Epithelial cell of prostate (primary cell): ENCODE measurements around the gene ZNF570.

ENCODE experiments used
- DNase-seq: peaks from one replicate; pipeline ENCODE4 v3.0.0-alpha.2; 2011; ENCODE audit warnings: low read depth, low spot score
- H3K27ac ChIP-seq: fragments of 450-650 bp; 2 replicates; pipeline ENCODE4 v1.5.1; 2017; ENCODE audit warnings: mild to moderate bottlenecking

Gene ZNF570

GRCh38 chr19:37468961-37469777 is at the start of gene ZNF570:
TSS of gene ZNF570 (plus strand) at chr19:37469356. CDS start at chr19:37470355, 999 bp downstream.
- DNase-seq, result no peak
- H3K27ac ChIP-seq, result peak within 1 kb of the TSS; percentile 53

- no peak for DNase-seq
- H3K27ac ChIP-seq, result no peak overlapping the region
Observed at GRCh38 chr19:37452500-37453245, 16.5 kb upstream of the ZNF570 start.

GRCh38 chr19:37466277-37466797 is 2.8 kb upstream of the ZNF570 start:
- DNase-seq, result no peak
- H3K27ac ChIP-seq, result peak overlapping the region; percentile 56

- peak within 1 kb of the TSS; percentile 56 for H3K27ac ChIP-seq
- peak; percentile 87 for DNase-seq
Observed at GRCh38 chr19:37466798-37467607, 2.2 kb upstream of the ZNF570 start, which contains the start of gene ZNF569. TSS of gene ZNF569 (minus strand) at chr19:37467444. CDS start at chr19:37444921, 22,523 bp downstream.

GRCh38 chr19:37467608-37468090 is 1.5 kb upstream of the ZNF570 start:
- no peak for DNase-seq
- peak overlapping the region; percentile 56 for H3K27ac ChIP-seq

GRCh38 chr19:37470216-37470615 is 1.1 kb downstream of the ZNF570 start:
- H3K27ac ChIP-seq, result no peak overlapping the region
- no peak for DNase-seq

GRCh38 chr19:37472165-37472564 is 3.0 kb downstream of the ZNF570 start:
- no peak for DNase-seq
- no peak overlapping the region for H3K27ac ChIP-seq

- DNase-seq, result no peak
- H3K27ac ChIP-seq, result no peak overlapping the region
Observed at GRCh38 chr19:37484406-37485168, 15.4 kb downstream of the ZNF570 start.

GRCh38 chr19:37492213-37492612 is 23.1 kb downstream of the ZNF570 start:
- DNase-seq, result no peak
- H3K27ac ChIP-seq, result no peak overlapping the region

- DNase-seq, result no peak
- H3K27ac ChIP-seq, result peak overlapping the region; percentile 93
Observed at GRCh38 chr19:37505958-37506386, 36.8 kb downstream of the ZNF570 start.

- peak; percentile 57 for DNase-seq
- H3K27ac ChIP-seq, result peak within 1 kb of the TSS; percentile 93
Observed at GRCh38 chr19:37506387-37507166, 37.4 kb downstream of the ZNF570 start, which contains the start of gene ZNF793. TSS of gene ZNF793 (plus strand) at chr19:37506939. CDS start at chr19:37523440, 16,501 bp downstream.

- DNase-seq, result no peak
- peak overlapping the region; percentile 93 for H3K27ac ChIP-seq
Observed at GRCh38 chr19:37507167-37507464, 38.0 kb downstream of the ZNF570 start.

GRCh38 chr19:37511186-37511585 is 42.0 kb downstream of the ZNF570 start:
- DNase-seq, result no peak

GRCh38 chr19:37511821-37512220 is 42.7 kb downstream of the ZNF570 start:
- no peak for DNase-seq
- H3K27ac ChIP-seq, result no peak overlapping the region

More at GRCh38 chr19:37511186-37511585, 42.0 kb downstream of the ZNF570 start:
- H3K27ac ChIP-seq, result no peak overlapping the region

GRCh38 chr19:37513397-37513796 is 44.2 kb downstream of the ZNF570 start:
- H3K27ac ChIP-seq, result no peak overlapping the region
- no peak for DNase-seq

- H3K27ac ChIP-seq, result no peak overlapping the region
- DNase-seq, result peak; percentile 57
Observed at GRCh38 chr19:37519890-37520289, 50.7 kb downstream of the ZNF570 start.

- H3K27ac ChIP-seq, result no peak overlapping the region
- DNase-seq, result no peak
Observed at GRCh38 chr19:37537391-37537947, 68.3 kb downstream of the ZNF570 start.
